NCI-H345 treated with DMSO at 0.1 percent for 48 hours (cell line): ENCODE results near the gene CCDC82.
A peak's percentile ranks its signal among the peaks of the same experiment; 100 is the strongest.

Source experiments
- DNase-seq: peaks from one replicate; lab custom pipeline; 2025; ENCODE audit not compliant: unreplicated experiment; lab: John Stamatoyannopoulos, UW

CCDC82 gene

DNA sequence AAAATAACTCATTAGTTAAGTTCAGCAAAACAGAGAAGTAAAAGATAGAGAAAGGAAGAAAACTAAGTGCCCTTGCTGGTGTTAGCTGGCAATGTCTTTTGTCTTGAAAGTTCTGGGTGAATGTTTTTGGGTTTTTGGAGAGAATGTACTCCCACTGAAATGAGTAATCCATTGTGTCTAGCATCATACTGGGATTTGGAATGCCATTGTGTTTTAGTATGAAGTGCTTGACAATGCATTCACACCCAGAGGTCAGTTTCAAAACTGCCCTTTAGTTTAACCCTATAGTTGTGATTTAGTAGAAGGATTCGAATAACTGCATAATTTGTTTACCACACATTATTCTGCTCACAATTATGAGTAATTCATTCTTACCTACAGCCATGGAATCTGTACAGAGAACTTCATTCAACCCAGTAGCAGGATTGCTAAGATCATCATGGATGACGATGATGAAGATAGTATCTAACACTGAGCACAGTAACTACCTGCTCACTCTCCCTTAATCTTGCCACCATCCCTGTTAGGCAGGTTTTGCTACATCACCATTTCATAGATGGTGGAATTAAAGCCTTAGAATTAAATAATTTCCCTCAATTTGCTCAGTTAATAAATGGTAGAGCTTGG lies 80.6 kb downstream of the CCDC82 start:
- no peak for DNase-seq

DNA sequence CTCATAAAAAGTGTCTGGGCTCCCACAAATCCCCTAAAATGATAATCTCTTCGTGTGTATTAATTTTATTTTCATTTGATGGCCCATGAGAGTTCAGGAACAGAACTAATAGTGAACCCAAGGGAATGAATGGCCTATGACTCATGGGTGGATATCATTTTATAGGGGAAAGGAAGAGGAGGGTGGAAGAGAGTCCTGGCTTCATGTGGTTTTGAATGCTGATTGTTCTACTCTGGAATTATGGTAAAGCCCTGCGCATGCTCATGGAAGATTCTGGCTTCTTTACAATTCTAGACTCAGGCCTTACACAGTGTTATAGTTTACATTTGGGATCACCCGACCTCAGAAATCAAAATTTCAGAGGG lies 82.0 kb downstream of the CCDC82 start:
- no peak for DNase-seq

DNA sequence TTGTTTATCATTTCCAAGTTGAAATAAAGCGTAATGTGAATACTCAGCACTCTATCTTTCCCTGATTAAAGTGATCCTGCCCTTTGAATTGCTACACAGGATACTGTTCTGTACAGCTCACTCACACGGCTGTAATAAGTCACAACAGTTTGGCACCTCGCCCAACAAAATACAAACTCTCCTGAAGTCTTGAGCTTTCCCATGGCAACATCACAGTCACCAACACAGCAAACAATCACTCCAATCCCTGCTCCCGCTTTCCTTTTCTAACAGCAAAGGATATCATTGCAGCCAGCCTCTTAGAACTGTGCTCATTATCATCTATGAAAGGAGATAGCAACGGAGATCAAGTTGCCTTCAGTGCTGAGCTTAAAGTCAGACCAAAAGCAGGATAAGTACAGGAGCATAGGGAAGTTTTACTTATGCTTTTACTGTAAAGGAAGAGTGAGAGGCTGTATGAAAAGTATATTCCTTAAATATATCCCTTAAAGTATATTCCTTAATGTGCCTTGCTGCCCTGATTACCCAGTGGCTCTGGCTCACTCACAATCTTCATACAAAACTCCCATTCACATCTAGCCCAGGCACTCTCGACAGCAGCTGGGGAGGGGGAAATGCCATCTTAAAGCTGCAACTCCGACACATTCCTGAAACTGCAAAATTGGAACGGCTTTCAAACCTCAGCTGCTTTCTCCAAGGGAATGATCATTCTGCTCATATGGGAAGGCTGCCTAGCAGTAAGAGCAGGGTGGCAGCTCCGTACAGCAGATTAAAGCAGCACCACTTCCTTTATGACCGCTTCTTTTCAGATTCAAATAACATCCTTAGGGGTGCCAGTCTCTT lies 82.6 kb downstream of the CCDC82 start:
- DNase-seq: peak; percentile 67

DNA sequence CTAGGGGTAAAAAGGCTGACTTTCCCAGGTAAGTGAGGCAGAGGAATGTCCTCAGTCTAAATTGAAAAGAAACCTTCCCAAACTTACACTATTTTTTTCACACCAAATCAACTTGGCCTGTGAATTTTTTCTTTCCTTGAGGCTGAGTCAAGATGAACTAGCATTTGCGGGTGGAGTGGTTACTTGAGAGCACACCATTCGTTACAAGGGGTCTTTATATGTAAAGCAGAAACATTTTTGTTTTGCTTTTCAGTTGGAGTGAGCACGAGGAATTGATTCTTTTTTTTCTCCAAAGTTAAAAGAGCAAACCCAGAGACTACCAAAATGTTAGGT lies 83.1 kb downstream of the CCDC82 start:
- DNase-seq: no peak

DNA sequence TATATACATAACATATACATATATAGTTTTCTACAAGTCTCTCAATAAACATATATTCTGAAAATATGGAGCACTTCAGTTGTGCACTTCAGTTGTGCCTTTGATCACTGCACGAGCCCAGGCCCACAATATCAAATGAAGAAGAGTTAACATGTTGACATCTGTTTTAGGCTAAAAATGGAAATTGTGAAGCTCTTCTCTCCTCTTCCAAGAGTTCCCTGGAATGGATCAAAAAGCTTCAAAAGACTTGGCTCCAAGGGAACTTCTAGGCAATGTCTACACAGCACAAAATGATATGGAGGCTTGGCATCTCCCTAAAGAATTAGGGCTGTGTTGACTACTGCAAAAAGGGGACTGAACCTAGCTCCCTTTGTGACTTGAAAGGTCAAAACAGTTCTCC lies 83.6 kb downstream of the CCDC82 start:
- no peak for DNase-seq

DNA sequence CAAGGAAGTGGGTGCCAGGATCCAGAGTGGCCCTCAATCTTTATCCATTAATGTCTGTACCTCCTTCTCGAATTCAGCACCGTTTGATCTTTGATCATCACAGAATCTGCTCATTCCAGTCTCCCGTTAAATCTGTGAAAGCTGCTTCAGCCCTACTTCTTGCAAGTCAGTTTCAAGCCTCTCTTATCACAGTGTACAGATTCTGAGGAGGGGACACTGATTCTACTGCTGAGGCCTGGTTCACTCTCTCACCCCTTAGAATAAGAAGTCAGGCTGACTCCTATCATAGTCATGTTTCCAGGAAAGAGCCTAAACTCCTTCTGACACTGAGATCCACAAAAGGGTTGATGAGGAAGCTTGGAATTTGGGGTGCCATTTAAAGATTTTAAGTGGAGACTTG lies 85.7 kb downstream of the CCDC82 start:
- no peak for DNase-seq

DNA sequence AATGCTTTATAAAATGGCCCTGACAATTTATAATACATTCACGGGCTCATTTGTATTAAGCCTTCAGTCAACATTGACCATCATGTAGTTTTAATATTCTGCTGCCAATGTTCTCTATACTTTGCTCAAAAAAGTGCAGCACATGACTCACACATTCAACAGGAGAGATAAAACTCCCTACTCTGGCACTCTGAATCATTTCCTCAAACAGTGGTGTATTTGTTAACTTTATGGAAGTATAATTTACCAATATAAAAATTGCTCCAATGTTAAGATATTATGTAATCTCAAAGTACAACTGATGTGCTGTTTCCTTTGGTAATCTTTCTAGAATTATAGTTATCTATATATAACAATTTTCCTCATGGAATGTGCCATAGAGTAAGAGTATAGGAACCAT lies 86.6 kb downstream of the CCDC82 start:
- no peak for DNase-seq
